Fibroblast of lung (primary cell): ENCODE data around the gene DOK4. TPM values are rescaled to one million over a fixed set of nuclear protein-coding genes. Genes with fewer than 3 reads are reported as not detected.
A peak's percentile ranks its signal among the peaks of the same experiment; 100 is the strongest.

Experiments
- DNase-seq, 2 donors: peaks; one replicate each; pipeline versions ENCODE4 v3.0.0 to v3.0.0-alpha.2; 2010; ENCODE audit warnings: low read depth in 2 of 2
- H2AFZ ChIP-seq: 2 replicates; pipeline ENCODE4 v1.5.1; 2012; ENCODE audit warnings: low read length, control low read depth, inconsistent platforms
- H3K27ac ChIP-seq: 2 replicates; pipeline ENCODE4 v1.5.1; 2011; ENCODE audit warnings: low read length, control low read depth; ENCODE audit not compliant: insufficient read depth
- H3K27me3 ChIP-seq: 2 replicates; pipeline ENCODE4 v1.5.1; 2011; ENCODE audit warnings: mild to moderate bottlenecking, low read length; ENCODE audit not compliant: control insufficient read depth, insufficient read depth
- H3K36me3 ChIP-seq: 2 replicates; pipeline ENCODE4 v1.5.1; 2011; ENCODE audit warnings: low read length; ENCODE audit not compliant: control insufficient read depth, insufficient read depth
- H3K4me1 ChIP-seq: 2 replicates; pipeline ENCODE4 v1.5.1; 2011; ENCODE audit warnings: low read length; ENCODE audit not compliant: control insufficient read depth, insufficient read depth; ENCODE audit errors: extremely low read depth
- H3K4me2 ChIP-seq: 2 replicates; pipeline ENCODE4 v1.5.1; 2011; ENCODE audit warnings: low read length, control low read depth; ENCODE audit not compliant: insufficient read depth; ENCODE audit errors: extremely low read depth
- H3K4me3 ChIP-seq, 4 experiments: fragments of 200-600 bp in 1 of 4; sonication (generic) in 1 of 4; replicated peaks in 1 of 4; 2 replicates each; pipeline ENCODE4 v1.5.1; 2011 to 2016; ENCODE audit warnings: low read length in 4 of 4, low read depth in 3 of 4, mild to moderate bottlenecking in 3 of 4, control low read depth in 2 of 4, inconsistent platforms in 1 of 4, mixed read lengths in 1 of 4; ENCODE audit not compliant: insufficient read depth in 1 of 4; ENCODE audit errors: control extremely low read depth in 1 of 4
- H3K79me2 ChIP-seq: 2 replicates; pipeline ENCODE4 v1.5.1; 2012; ENCODE audit warnings: mild to moderate bottlenecking, low read length, inconsistent platforms; ENCODE audit not compliant: control insufficient read depth, insufficient read depth
- H3K9ac ChIP-seq: 2 replicates; pipeline ENCODE4 v1.5.1; 2011; ENCODE audit warnings: mild to moderate bottlenecking, low read length, control low read depth; ENCODE audit not compliant: insufficient read depth
- H3K9me3 ChIP-seq: 2 replicates; pipeline ENCODE4 v1.5.1; 2012; ENCODE audit warnings: low read depth, low read length; ENCODE audit not compliant: control insufficient read depth, insufficient read depth
- H4K20me1 ChIP-seq: 2 replicates; pipeline ENCODE4 v1.5.1; 2011; ENCODE audit warnings: low read length; ENCODE audit not compliant: control insufficient read depth, insufficient read depth; ENCODE audit errors: extremely low read depth
- CTCF ChIP-seq, 2 donors: IDR thresholded peaks in 1 of 2; conservative IDR thresholded peaks in 1 of 2; 1 replicate in 1 of 2; 2 replicates in 1 of 2; pipeline ENCODE4 v1.5.1; 2011 to 2012; ENCODE audit warnings: low read length in 2 of 2, control low read depth in 1 of 2, inconsistent platforms in 1 of 2, low read depth in 1 of 2, mild to moderate bottlenecking in 1 of 2
- EZH2 ChIP-seq: IDR thresholded peaks from 2 replicates; pipeline ENCODE4 v1.5.1; 2012; ENCODE audit warnings: low read length, control low read depth, mild to moderate bottlenecking; ENCODE audit errors: missing control alignments
- polyA plus RNA-seq, 2 donors: library from polyadenylated mRNA; depleted of rRNA in 1 of 2; stranded (reverse) in 1 of 2; unstranded in 1 of 2; fragments of >200 nt; gene quantifications; 2 replicates each; pipeline ENCODE4 v1.2.1, GENCODE V29; 2011 to 2012; ENCODE audit warnings: missing spikeins in 1 of 2
- total RNA-seq: library from RNA; depleted of rRNA; stranded (reverse); fragments of >200 nt; gene quantifications from 2 replicates; pipeline ENCODE4 v1.2.1, GENCODE V29; 2014

The DOK4 gene
- total and polyA plus RNA-seq, 2 donors (not counting 1 experiment from before 2014, with no cell fraction given): 12.6 to 15.0 TPM

DNA sequence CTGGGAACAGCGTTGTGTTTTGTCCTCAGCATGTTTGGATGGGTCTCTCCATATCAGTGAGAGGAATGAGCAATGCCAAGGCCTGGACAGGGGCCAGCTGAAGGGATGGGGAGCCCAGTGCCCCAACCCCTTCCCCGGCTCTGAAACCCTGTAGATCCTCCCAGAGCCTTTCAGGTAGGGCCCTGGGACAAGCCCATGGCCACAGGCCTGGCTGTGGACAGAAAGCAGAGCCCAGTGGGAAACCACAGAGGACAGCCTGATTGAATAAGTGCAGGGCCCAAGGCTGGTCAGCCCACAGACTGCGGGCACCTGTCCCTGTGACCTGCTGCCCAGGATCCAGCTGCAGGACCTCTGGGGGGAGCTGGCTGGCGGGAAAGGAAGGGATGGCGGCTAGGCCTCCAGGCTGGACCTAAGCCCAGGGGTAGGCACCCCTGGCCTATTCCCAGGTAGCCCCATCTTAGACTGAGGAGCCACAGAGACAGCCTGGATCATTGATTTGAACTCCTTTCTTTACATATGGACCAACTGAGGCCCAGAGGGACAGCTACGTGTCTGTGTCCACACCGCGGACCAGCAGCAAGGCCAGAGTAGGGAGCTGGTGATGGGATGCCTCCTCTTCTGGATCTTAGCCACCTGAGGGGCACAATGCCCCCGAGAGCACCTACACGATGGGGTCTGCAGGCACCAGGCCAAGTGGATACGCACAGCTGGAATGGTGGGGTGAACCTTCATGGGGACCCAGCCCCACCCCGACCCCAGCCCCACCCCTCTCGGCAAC lies 48.8 kb upstream of the DOK4 start:
- Histone ChIP-seq H3K36me3 (no peaks in the 10 kb centered on the region), H4K20me1 (no peaks in the 10 kb centered on the region), H3K4me1 (peaks cover 15% of the 10 kb centered on the region), H3K4me3 (peak overlapping the region; percentile 83 to 91 (median 88)), H3K27me3 (no peaks in the 10 kb centered on the region), H3K4me2 (peak overlapping the region; percentile 80), H3K27ac (no peak overlapping the region), H2AFZ (no peak overlapping the region), H3K9ac (no peak overlapping the region), H3K79me2 (no peaks in the 10 kb centered on the region), H3K9me3 (no peaks in the 10 kb centered on the region)
- TF ChIP-seq CTCF (conservative IDR thresholded peaks at IDR 0.05 in 1 of 2, IDR thresholded peaks at IDR 0.05 in 1 of 2; ENCODE audit: low read depth in 1 of 2, low read length in 2 of 2): no peak
- no peak for TF ChIP-seq EZH2
- no peak for DNase-seq

GRCh38 chr16:57534337-57534880 lies 48.1 kb upstream of the DOK4 start:
- no peak overlapping the region for H3K27ac ChIP-seq
- DNase-seq: no peak

More at GRCh38 chr16:57534337-57534880, 48.1 kb upstream of the DOK4 start:
- Histone ChIP-seq H3K9me3 (no peaks in the 10 kb centered on the region), H3K4me1 (peaks cover 15% of the 10 kb centered on the region), H3K79me2 (no peaks in the 10 kb centered on the region), H3K27me3 (no peaks in the 10 kb centered on the region), H3K4me3 (no peak overlapping the region), H3K4me2 (no peak overlapping the region), H3K36me3 (no peaks in the 10 kb centered on the region), H3K9ac (no peak overlapping the region), H4K20me1 (no peaks in the 10 kb centered on the region), H2AFZ (no peak overlapping the region)
- TF ChIP-seq CTCF (conservative IDR thresholded peaks at IDR 0.05 in 1 of 2, IDR thresholded peaks at IDR 0.05 in 1 of 2; ENCODE audit: low read depth in 1 of 2, low read length in 2 of 2) (no peak), EZH2 (no peak)
